ENCODE results near the gene CCDC126.
A peak's percentile ranks its signal among the peaks of the same experiment; 100 is the strongest.
"Not testable (repeated sequence)": the region's sequence is repeated elsewhere in the genome, so short reads cannot be mapped to it uniquely, and the experiment has no call there.

Gene CCDC126

DNA sequence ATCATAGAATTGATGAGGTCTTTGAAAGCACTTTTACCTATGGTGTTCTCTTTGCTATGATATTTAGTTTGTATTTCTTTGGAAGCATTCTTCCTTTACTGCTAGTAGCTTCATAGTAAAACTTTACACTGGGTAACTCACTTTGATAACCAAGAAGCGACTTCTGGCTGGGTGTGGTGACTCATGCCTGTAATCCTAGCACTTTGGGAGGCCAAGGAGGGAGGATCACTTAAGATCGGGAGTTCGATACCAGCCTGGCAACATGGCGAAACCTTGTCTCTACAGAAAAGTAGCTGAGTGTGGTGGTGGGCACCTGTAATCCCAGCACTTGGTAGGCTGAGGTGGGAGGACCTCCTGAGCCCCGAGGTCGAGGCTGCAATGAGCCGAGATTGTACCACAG, 36.2 kb downstream of the CCDC126 start:
- DNase-seq = no peak

DNA sequence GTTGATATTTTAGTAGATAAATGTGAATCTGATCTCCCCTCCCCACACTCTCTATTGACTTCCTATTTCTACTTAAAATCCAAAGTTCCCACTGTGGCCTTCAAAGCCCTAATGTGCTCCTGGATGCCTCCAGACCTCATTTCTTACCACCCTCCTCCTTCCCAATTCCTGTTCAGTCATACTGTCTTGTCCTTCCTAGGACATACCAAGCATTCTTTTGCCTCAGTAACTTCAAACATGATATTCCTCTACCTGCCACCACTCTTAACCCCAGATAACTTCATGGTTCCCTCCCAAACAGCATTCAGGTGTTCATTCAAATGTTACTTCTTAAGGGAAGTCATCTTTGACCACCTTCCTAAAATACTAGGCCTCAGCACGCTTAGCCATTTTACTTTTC, 48.6 kb downstream of the CCDC126 start:
- no peak for DNase-seq

DNA sequence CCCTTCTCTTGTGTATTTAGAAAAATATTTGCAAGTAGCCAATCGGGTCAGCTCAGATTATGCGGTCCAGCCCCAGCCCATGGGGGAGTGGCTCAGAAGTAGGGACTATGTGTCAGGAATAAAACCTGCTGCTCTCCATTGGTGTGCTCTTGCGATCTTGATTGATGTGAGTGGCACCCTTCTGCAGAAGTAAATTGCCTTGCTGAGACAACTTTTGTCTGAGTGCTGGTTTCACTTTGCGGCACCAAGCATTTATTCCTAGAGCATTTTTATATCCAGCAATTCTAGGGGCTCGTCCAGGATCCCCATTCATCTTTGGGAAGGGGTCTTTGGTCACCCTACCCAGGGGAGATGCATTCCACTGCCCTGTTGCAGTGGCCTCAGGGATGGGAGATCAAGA, 56.8 kb downstream of the CCDC126 start:
- DNase-seq = no peak

DNA sequence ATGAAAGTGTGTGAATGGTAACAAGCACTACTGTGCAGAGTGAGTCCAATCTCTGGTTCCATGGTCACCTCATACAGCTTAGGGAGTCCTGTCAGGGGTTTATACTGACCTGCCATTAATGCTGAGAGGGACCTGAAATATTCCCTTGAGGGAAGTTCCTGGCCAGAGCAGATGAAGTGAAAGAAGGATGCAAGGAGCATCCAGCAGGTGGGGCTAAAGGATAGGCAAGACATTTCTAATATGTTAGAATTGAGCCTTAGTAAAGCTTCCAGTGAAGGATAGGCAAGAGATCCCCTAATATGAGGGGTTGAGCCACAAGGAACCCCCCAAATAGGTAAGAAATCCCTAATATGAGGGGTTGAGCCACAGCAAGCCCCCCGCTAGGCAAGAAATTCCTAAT, 57.3 kb downstream of the CCDC126 start:
- peak; percentile 5 for DNase-seq

DNA sequence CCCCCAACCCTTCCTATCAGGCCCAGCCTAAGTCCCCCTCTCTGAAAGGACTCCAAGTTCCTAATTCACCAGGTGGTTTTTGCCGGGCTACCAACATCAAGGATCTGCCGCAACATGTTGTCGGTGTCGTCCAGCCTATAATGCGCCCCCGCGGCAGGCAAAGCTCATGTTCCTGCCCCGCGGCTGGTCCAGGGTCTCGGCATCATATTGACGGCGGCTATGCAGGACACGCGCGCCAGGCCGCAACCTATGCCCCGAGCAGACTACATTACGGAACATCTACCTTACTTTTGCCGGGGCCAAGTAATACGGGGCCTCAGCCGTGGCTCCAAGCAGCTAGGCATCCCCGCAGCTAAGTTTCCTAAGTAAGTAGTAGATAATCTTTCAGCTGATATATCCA, 58.3 kb downstream of the CCDC126 start:
- DNase-seq = no peak

DNA sequence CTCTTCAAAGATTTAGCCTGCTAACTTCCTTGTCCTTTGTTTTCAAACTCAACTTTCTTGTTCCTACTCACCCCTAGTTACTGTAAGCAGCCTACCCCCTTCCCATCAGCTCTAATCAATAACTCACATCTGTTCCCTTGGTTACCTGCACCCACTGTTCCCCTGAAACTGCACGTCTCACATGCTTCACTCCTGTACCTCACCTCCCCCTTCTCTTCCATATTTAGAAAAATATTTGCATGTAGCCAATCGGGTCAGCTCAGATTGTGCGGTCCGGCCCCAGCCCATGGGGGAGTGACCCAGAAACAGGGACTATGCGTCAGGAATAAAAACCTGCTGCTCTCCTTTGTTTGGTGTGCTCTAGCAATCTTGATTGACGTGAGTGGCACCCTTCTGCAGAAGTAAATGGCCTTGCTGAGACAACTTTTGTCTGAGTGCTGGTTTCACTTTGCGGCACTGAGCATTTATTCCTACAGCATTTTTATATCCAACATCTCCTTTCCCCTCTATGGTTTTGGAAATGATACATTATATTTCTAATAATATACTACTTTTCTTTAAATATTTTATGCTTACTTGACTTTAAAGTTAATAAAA, 61.7 kb downstream of the CCDC126 start:
- no peak for DNase-seq

DNA sequence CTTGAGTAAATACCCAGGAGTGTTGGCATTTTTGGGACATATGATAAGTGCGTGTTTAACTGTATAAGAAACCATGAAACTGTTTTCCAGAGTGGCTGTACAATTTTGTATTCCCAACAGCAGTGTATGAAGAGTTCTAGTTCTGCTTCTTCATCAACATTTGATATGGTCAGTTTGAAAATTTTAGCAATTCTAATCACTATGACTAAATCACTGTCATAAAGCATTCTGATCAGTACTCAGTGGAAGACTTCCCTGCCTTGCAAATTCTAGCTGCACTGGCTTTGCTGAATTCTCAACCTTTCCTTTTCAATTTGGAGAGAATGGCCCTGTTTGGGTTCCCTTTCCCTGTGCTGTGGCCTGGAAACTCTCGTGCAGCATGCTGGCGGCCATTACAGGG, 64.2 kb downstream of the CCDC126 start:
- no peak for DNase-seq

DNA sequence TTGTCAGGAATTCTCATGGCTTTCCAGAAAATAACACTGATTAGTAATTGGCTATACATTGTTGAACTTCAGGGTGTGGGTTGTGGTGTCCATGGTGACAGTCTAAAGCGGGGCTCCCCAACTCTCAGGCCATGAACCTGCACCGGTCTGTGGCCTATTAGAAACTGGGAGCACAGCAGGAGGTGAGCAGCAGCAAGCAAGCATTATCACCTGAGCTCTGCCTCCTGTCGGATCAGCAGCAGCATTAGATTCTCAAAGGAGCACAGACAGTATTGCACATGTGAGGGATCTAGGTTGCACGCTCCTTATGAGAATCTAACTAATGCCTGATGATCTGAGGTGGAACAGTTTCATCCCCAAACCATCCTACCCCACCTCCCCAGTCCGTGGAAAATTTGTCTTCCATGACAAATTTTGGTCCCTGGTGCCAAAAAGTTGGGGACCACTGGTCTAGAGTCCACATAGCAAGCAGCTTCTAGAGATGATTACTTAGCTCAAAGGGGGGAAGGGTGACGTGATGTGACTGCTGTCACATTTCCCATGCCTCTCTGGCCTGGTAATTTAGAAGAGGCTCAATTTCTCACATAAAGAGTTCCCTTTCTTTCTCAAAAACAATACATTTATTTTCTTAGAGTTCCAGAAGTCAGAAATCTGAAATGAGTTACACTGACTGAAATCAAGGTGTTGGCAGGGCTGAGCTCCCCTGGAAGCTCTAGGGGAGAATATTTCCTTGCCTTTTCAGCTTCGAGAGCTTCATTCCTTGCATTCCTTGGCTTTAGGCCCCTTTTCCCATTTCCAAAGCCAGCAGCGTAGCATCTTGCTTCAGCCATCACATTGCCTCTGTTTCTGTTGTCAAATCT, 65.2 kb downstream of the CCDC126 start:
- no peak for DNase-seq

DNA sequence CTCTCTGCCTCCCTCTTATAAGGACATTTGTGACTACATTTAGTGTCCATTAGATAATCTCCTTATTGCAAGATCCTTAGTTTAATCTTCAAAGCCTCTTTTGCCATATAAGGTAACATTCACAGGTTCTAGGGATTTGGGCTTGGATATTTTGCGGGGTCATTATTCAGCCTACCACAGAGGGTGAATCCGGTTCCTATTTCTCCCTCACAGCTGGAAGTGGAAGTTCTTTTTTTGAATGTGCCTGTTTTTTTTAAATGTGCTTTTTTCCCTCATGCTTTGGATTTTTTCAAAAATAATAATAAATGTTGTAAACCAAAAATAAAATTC, 65.8 kb downstream of the CCDC126 start:
- no peak for DNase-seq

DNA sequence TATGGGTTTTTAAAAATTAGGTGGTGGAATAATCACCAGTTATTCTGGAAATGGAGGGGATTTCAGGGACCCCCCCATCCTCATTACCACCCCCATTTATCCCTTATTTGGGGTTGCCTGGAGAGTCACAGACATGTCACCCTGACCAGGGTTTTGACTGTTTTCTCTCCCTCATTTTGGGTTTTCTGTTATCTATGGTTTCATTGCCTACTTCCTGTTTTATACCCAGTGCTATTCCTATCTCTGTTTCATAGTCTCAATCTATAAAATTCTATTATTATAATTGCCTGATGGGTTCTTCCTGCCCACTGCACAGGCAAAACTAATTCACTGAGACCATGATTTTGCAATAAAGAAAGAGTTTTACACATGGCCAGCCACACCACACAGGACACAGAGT, 66.9 kb downstream of the CCDC126 start:
- DNase-seq = no peak

DNA sequence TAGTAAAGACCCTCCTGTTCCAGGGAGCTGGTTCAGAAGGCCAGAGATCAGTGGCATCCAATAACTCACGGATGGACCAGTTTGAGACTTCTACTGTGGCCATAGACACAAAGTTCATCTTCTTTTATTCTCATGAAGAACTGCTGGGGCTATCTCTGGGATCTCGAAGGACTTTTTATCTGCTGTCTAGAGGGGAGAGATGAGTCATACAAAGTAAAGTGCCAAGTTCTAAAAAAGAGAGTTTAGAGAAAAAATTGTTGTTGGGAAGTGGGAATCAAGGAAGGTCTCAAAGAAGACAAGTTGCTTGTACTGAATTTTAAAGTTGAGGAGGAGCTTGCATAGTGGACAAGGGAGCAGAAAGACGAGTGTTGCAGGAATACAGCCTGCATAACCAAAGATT, 74.9 kb downstream of the CCDC126 start:
- no peak for DNase-seq

DNA sequence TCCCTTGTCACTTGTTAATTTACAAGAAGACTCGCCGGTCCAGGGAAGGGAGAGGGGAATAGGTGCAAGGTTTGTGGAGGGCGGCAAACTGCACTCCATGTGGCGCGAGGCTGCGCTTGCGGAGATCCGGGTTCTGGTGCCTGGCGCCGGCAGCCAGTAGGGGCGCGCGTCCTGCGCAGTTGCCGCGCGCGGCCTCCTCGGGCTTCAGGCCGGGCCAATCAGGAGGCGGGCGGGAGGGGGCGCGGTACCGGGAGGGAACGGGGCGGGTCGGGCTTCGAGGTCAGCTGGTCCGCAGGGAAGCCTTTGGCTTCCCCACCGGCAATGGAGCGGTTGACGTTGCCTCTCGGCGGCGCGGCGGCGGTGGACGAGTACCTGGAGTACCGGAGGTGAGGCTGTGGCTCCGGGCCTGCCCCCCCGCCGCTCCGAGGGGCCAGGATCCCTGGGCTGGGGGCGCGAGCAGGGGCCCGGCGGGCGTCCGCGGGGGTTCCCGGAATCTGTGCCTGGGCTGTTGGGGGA, 82.8 kb downstream of the CCDC126 start, which contains the start of gene FAM221A:
Gene FAM221A (plus strand): TSS at position 302 of the 516 bp plus-strand sequence. CDS start 20 bp downstream, at position 322.
- DNase-seq = no peak

DNA sequence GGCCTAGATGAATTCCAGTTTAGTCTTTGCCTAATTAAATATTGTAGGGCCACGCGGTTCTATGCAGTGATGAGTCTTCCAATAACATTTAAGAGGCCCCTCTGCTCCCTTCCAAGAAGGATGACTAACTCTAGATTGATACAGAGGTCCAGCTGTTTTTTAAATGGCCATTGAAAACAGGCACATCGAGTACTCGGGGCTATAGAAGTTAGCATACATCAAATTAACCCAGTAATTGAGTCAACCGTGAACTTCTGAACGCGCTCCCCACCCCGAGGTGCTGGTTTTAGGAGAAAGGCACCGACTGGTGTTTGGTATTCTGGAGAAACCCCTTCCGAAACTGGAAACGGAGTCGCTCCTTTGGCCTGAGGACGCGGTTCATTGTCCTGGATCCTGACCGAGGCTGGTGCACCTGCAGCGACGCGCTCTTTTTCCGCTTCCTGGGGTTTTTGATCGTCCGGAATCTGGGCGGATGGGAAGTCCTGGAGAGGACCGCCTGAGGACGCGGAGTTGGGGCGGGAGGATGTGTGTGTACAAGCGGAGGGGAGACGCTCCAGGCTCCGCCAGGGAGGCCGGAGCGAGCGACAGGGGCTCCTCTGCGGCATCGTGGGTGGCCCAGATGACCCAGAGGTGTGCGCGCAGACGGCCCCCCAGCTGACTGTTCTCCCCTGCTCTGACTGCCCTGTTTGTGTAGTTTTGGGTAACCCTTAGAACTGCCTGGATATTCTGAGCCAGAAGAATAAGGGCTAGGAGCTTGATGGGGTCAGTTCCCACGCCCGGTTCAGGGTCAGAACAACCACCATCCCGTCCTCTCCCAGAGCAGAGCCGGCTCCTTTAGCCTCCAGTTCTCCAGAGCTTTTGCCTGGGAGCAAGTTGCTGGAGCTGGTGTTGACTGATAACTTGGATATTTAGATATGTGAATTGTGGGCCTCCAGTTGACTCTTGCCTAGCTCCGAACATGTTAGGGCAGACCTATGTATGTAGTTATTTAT, 83.5 kb downstream of the CCDC126 start:
- no peak for DNase-seq

DNA sequence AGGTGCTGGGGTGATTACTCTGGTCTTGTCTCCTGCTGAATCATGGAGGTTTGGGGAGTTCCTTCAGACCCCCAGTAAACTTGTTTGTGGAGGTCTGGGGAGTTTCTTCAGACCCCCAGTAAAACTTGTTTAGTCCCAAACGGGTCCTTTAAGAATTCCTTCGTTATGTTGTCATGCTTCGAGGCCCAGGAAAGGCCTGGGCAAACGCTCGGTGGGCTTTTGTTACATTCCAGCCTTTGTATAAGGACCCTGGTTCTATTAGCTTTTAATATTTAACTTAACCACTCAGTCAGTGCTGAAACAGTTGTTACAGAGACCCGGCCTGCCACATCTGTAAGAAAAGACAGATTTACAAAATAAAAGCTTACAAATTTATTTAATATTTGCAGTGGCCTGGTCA, 86.9 kb downstream of the CCDC126 start:
- not testable (repeated sequence) for DNase-seq

DNA sequence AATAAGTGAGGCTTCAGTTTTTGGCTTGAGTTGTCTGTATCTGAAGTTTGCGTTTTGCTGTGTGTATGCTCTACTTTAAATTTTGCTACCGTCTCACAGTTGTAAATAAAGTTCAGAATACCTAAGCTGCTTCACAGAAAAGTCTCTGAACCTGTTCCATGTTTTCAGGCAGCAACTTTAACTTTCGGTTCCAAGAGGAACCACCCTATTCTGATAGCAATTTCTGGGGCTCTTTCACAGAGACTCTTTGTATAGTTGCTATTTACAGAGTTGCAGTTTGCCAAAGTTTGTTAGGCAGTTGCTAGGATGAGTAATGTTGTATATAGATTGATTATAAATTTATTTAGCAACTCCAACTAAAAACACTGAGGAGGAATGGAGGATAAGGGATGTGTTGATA, 88.5 kb downstream of the CCDC126 start:
- no peak for DNase-seq

DNA sequence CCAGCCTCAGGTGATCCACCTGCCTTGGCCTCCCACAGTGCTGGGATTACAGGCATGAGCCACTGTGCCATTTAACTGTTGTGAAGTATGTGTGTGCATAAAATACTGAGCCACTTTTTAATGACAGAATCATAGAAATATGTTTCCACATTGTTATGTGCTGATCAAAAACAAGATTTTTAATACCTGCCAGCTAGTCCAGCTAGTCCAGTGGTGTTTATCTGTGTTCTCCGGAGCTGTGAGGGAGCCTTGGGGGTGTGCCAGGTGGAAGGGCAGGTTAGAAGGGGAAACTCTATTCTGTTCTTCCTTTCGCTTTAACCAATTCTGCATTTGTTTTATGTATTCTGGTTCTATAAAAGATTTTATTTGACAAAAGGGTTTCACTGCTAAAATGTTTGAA, 89.8 kb downstream of the CCDC126 start:
- no peak for DNase-seq

DNA sequence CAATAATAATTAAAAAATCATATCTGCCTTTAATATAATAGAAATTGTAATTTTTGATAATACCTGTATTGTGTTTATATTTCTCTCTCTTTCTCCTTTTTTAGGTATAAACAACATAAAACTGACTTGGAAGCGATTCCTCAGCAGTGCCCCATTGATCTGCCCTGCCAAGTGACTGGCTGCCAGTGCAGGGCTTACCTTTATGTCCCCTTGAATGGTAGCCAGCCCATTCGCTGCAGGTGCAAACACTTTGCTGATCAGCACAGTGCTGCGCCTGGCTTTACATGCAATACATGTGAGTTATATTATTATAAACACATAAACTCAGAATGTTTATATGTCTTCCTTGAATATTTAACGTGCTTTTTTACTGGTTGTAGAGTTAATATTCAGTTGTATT, 92.0 kb downstream of the CCDC126 start:
- no peak for DNase-seq

DNA sequence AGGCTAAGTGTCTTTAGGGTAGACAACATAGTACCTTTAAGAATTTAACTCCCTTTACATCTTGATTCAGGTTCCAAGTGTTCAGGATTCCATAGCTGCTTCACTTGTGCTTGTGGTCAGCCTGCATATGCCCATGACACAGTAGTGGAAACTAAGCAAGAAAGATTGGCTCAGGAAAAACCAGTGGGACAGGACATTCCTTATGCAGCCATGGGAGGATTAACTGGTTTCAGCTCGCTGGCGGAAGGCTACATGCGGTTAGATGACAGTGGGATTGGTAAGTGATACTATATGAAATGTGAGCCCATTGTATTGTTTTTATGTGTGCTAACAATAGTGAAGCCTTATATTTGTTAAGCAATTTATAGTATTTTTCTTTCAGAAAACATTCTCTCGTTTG, 94.1 kb downstream of the CCDC126 start:
- DNase-seq = no peak

DNA sequence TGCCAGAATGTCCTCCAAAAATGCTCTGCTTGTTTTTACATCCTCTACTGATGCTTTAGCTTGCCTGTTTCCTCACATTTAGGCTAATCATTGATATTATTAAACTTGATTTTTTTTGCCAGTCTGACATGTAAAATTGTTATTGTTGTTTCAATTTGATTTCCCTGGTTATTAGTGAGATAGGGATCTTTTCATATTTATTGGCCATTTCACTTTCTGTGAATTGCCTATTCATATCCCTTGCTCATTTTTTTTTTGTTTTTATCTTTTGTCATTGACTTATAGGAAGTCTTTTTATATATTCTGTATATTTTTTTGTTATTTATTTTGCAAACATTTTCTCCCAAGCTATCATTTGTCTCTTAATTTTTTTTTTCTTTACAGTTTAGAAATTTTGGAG, 96.0 kb downstream of the CCDC126 start:
- no peak for DNase-seq
